HG02759 (cell line): ENCODE data around the gene DPT.
"Not testable (repeated sequence)": the region's sequence is repeated elsewhere in the genome, so short reads cannot be mapped to it uniquely, and the experiment has no call there.

Experiments
- ATAC-seq: cut with Tn5 transposase; IDR thresholded peaks from one replicate; pipeline ENCODE4 v1.9.1; 2021; ENCODE audit warnings: mild to moderate bottlenecking, moderate library complexity; ENCODE audit not compliant: unreplicated experiment

Gene DPT

GRCh38 chr1:168728473-168729404, at the start of gene DPT:
Gene DPT, minus strand, starts transcription at chr1:168729206. Its CDS starts 32 bp downstream, at chr1:168729174.
- ATAC-seq = no peak

GRCh38 chr1:168775366-168775765, 46.4 kb upstream of the DPT start:
- no peak for ATAC-seq

- no peak for ATAC-seq
Observed at GRCh38 chr1:168774241-168774640, 45.2 kb upstream of the DPT start.

GRCh38 chr1:168772428-168773060, 43.5 kb upstream of the DPT start:
- no peak for ATAC-seq

GRCh38 chr1:168771104-168771630, 42.2 kb upstream of the DPT start:
- no peak for ATAC-seq

- ATAC-seq = not testable (repeated sequence)
Observed at GRCh38 chr1:168769893-168770292, 40.9 kb upstream of the DPT start.

- ATAC-seq = no peak
Observed at GRCh38 chr1:168767894-168768584, 39.0 kb upstream of the DPT start.

GRCh38 chr1:168766568-168766967, 37.6 kb upstream of the DPT start:
- no peak for ATAC-seq

GRCh38 chr1:168763031-168763430, 34.0 kb upstream of the DPT start:
- ATAC-seq = no peak

GRCh38 chr1:168762473-168762872, 33.5 kb upstream of the DPT start:
- ATAC-seq = no peak

GRCh38 chr1:168760781-168761180, 31.8 kb upstream of the DPT start:
- no peak for ATAC-seq

GRCh38 chr1:168760241-168760640, 31.2 kb upstream of the DPT start:
- ATAC-seq = no peak

GRCh38 chr1:168759077-168759476, 30.1 kb upstream of the DPT start:
- no peak for ATAC-seq

- ATAC-seq = no peak
Observed at GRCh38 chr1:168758503-168758902, 29.5 kb upstream of the DPT start.

- no peak for ATAC-seq
Observed at GRCh38 chr1:168755800-168756418, 26.9 kb upstream of the DPT start.

GRCh38 chr1:168752171-168752832, 23.3 kb upstream of the DPT start:
- ATAC-seq = no peak

GRCh38 chr1:168751195-168751650, 22.2 kb upstream of the DPT start:
- ATAC-seq = no peak

GRCh38 chr1:168742994-168743650, 14.1 kb upstream of the DPT start:
- no peak for ATAC-seq

GRCh38 chr1:168742386-168742785, 13.4 kb upstream of the DPT start:
- ATAC-seq = no peak

GRCh38 chr1:168739908-168740307, 10.9 kb upstream of the DPT start:
- no peak for ATAC-seq
